Muscle of leg (tissue), 11 donors: ENCODE data around the gene MBNL1. TPM values are rescaled to one million over a fixed set of nuclear protein-coding genes. Genes with fewer than 3 reads are reported as not detected.
A peak's percentile ranks its signal among the peaks of the same experiment; 100 is the strongest.

Experiments
- DNase-seq: peaks from one replicate; pipeline ENCODE4 v3.0.0; 2013
- H3K27ac ChIP-seq: one replicate; pipeline ENCODE4 v1.5.1; 2013; ENCODE audit warnings: mild to moderate bottlenecking, low read length, control low read depth
- H3K27me3 ChIP-seq: one replicate; pipeline ENCODE4 v1.6.1; 2013; ENCODE audit warnings: low read length; ENCODE audit not compliant: control insufficient read depth, insufficient read depth
- H3K36me3 ChIP-seq: one replicate; pipeline ENCODE4 v1.6.1; 2013; ENCODE audit warnings: low read length; ENCODE audit not compliant: control insufficient read depth, insufficient read depth
- H3K4me1 ChIP-seq: one replicate; pipeline ENCODE4 v1.6.1; 2013; ENCODE audit warnings: low read length; ENCODE audit not compliant: control insufficient read depth, insufficient read depth
- H3K4me3 ChIP-seq: one replicate; pipeline ENCODE4 v1.5.1; 2013; ENCODE audit warnings: low read length, control low read depth
- H3K9me3 ChIP-seq: replicated peaks from 2 replicates; pipeline ENCODE4 v1.6.1; 2013; ENCODE audit warnings: low read depth, low read length; ENCODE audit not compliant: control insufficient read depth
- WGBS: methylation state at CpG from one replicate; pipeline ENCODE4 v1.1.5; 2013; ENCODE audit warnings: missing lambda C conversion rate; ENCODE audit not compliant: insufficient coverage; 5-methylcytosine and 5-hydroxymethylcytosine counted together
- polyA plus RNA-seq, 8 donors: library from polyadenylated mRNA; unstranded; fragments of 120-200 nt; gene quantifications; one replicate each; pipeline versions ENCODE4 v1.2.1 to v1.2.3, GENCODE V29; 2013; ENCODE audit warnings: inconsistent platforms in 1 of 8, low replicate concordance in 1 of 8; ENCODE audit not compliant: insufficient read length in 8 of 8, insufficient read depth in 1 of 8
- total RNA-seq: library from RNA; stranded (reverse); fragments of 120-200 nt; gene quantifications from one replicate; pipeline ENCODE4 v1.2.4, GENCODE V29; 2013

The MBNL1 gene
- total and polyA plus RNA-seq, 9 donors: 37.6 to 87.4 (median 51.5) TPM

GRCh38 chr3:152293347-152294006 is 24.7 kb downstream of the MBNL1 start:
- H3K4me3 ChIP-seq: no peak overlapping the region
- no peak for DNase-seq
- WGBS: no CpG with 5 or more reads among the region's 1 CpG
- peaks cover 2% of the 10 kb centered on the region for H3K4me1 ChIP-seq
- H3K36me3 ChIP-seq: no peaks in the 10 kb centered on the region
- H3K27ac ChIP-seq: no peak overlapping the region
- H3K27me3 ChIP-seq: no peaks in the 10 kb centered on the region
- no peaks in the 10 kb centered on the region for H3K9me3 ChIP-seq

- Histone ChIP-seq H3K27ac (no peak overlapping the region), H3K27me3 (no peaks in the 10 kb centered on the region), H3K36me3 (peaks cover 5% of the 10 kb centered on the region), H3K4me1 (peaks cover 7% of the 10 kb centered on the region), H3K4me3 (no peak overlapping the region), H3K9me3 (no peaks in the 10 kb centered on the region)
- WGBS: 100% methylated on average over 1 of the region's 1 CpG
- DNase-seq: no peak
These were observed 26.6 kb downstream of the MBNL1 start for GRCh38 chr3:152295344-152295743.

GRCh38 chr3:152295806-152296205 is 27.1 kb downstream of the MBNL1 start:
- peaks cover 7% of the 10 kb centered on the region for H3K4me1 ChIP-seq
- no peak overlapping the region for H3K27ac ChIP-seq
- 70% methylated on average over 1 of the region's 1 CpG for WGBS

GRCh38 chr3:152296382-152296781 is 27.7 kb downstream of the MBNL1 start:
- no peaks in the 10 kb centered on the region for H3K9me3 ChIP-seq
- no peak overlapping the region for H3K27ac ChIP-seq
- no peaks in the 10 kb centered on the region for H3K27me3 ChIP-seq
- no peak for DNase-seq
- H3K36me3 ChIP-seq: peaks cover 7% of the 10 kb centered on the region
- WGBS: no CpG with 5 or more reads among the region's 3 CpGs
- peaks cover 7% of the 10 kb centered on the region for H3K4me1 ChIP-seq
- H3K4me3 ChIP-seq: no peak overlapping the region

More at GRCh38 chr3:152295806-152296205, 27.1 kb downstream of the MBNL1 start:
- no peak for DNase-seq
- H3K9me3 ChIP-seq: no peaks in the 10 kb centered on the region
- H3K27me3 ChIP-seq: no peaks in the 10 kb centered on the region
- H3K36me3 ChIP-seq: peaks cover 7% of the 10 kb centered on the region
- H3K4me3 ChIP-seq: no peak overlapping the region

- Histone ChIP-seq H3K4me1 (peaks cover 7% of the 10 kb centered on the region), H3K36me3 (peaks cover 7% of the 10 kb centered on the region), H3K9me3 (no peaks in the 10 kb centered on the region), H3K27me3 (no peaks in the 10 kb centered on the region), H3K4me3 (no peak overlapping the region), H3K27ac (no peak overlapping the region)
- DNase-seq: no peak
- 83% methylated on average over 1 of the region's 1 CpG for WGBS
These were observed 28.2 kb downstream of the MBNL1 start for GRCh38 chr3:152296971-152297370.

- 2% methylated on average over 6 of the region's 14 CpGs for WGBS
- peaks cover 10% of the 10 kb centered on the region for H3K4me1 ChIP-seq
- no peaks in the 10 kb centered on the region for H3K9me3 ChIP-seq
- DNase-seq: peak; percentile 93
- H3K4me3 ChIP-seq: peak overlapping the region; percentile 56
- H3K36me3 ChIP-seq: peaks cover 7% of the 10 kb centered on the region
- no peaks in the 10 kb centered on the region for H3K27me3 ChIP-seq
- peak overlapping the region; percentile 96 for H3K27ac ChIP-seq
These were observed 29.9 kb downstream of the MBNL1 start for GRCh38 chr3:152298393-152299248.

- peaks cover 10% of the 10 kb centered on the region for H3K4me1 ChIP-seq
These were observed 30.7 kb downstream of the MBNL1 start for GRCh38 chr3:152299249-152299976.

GRCh38 chr3:152300029-152300731 is 31.5 kb downstream of the MBNL1 start:
- Histone ChIP-seq H3K36me3 (peaks cover 7% of the 10 kb centered on the region), H3K4me1 (peaks cover 10% of the 10 kb centered on the region), H3K4me3 (no peak overlapping the region), H3K27me3 (no peaks in the 10 kb centered on the region), H3K9me3 (no peaks in the 10 kb centered on the region), H3K27ac (peak overlapping the region; percentile 33)
- WGBS: no CpG with 5 or more reads among the region's 8 CpGs
- no peak for DNase-seq

More at GRCh38 chr3:152299249-152299976, 30.7 kb downstream of the MBNL1 start:
- WGBS: 10% methylated on average over 2 of the region's 9 CpGs
- Histone ChIP-seq H3K4me3 (peak overlapping the region; percentile 56), H3K36me3 (peaks cover 7% of the 10 kb centered on the region), H3K27ac (peak overlapping the region; percentile 96), H3K27me3 (no peaks in the 10 kb centered on the region), H3K9me3 (no peaks in the 10 kb centered on the region)
- no peak for DNase-seq

GRCh38 chr3:152301745-152302181 is 33.0 kb downstream of the MBNL1 start:
- H3K9me3 ChIP-seq: no peaks in the 10 kb centered on the region
- H3K27ac ChIP-seq: peak overlapping the region; percentile 71
- H3K27me3 ChIP-seq: no peaks in the 10 kb centered on the region
- H3K4me3 ChIP-seq: no peak overlapping the region
- peaks cover 7% of the 10 kb centered on the region for H3K36me3 ChIP-seq
- no CpG with 5 or more reads among the region's 3 CpGs for WGBS
- DNase-seq: peak; percentile 53
- H3K4me1 ChIP-seq: peaks cover 10% of the 10 kb centered on the region
